Stimulated activated CD4-positive, alpha-beta T cell treated with anti-CD3 and anti-CD28 coated beads, Interleukin-15, amount 100 ng/mL, for 48 hours (primary cell): ENCODE data around the gene MYL6B.
A peak's percentile ranks its signal among the peaks of the same experiment; 100 is the strongest.
"Not testable (repeated sequence)": the region's sequence is repeated elsewhere in the genome, so short reads cannot be mapped to it uniquely, and the experiment has no call there.

Experiments
- DNase-seq, 2 donors: peaks; one replicate each; pipeline ENCODE4 v3.0.0-alpha.2; 2020; ENCODE audit warnings: low read depth in 2 of 2

MYL6B gene

DNA sequence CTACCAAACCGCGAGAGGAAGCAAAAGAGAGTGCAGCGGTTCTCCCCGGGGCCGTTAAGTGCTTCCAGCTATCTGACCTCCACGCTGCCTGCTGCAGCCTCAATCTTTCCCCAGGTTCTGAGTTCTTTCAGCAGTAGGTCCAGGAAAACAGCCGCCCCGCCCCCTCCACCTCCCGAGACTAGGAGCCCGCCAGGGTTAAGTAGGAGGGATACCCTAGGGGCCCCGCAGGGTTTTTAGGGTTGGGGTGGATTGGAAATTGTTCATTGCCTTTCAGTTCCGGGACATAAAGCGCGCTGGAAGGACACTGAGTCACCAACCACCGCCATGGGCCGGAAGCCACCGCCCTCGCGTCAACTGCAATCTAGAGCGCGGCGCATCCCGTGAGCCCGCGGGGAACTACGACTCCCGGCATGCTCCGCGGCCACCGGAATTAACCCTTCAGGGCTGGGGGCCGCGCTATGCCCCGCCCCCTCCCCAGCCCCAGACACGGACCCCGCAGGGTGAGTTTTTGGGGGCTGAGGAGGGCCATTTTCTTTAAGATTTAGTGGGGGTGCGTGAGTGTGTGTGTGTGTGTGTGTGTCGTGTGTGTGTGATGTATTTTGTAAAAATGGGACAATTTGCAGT, at the start of gene MYL6B:
Gene MYL6B (plus strand): TSS at position 456 of the 624 bp plus-strand sequence. CDS start 1,332 bp downstream, outside the sequence.
- DNase-seq, result peak; percentile 92 to 94

DNA sequence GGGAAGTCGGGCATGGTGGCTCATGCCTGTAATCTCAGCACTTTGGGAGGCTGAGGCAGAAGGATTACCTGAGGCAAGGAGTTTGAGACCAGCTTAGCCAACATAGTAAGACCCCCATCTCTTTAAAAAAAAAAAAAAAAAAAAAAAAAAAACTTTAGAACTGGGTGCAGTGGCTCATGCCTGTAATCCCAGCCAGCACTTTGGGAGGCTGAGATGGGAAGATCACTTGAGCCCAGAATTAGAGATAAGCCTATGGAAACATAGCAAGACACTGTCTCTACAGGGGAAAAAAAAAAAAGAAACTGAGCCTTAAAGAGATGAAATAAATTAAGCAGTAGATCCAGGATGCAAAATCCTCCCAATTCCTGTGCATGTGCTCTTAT, 49.7 kb upstream of the MYL6B start:
- no peak for DNase-seq

DNA sequence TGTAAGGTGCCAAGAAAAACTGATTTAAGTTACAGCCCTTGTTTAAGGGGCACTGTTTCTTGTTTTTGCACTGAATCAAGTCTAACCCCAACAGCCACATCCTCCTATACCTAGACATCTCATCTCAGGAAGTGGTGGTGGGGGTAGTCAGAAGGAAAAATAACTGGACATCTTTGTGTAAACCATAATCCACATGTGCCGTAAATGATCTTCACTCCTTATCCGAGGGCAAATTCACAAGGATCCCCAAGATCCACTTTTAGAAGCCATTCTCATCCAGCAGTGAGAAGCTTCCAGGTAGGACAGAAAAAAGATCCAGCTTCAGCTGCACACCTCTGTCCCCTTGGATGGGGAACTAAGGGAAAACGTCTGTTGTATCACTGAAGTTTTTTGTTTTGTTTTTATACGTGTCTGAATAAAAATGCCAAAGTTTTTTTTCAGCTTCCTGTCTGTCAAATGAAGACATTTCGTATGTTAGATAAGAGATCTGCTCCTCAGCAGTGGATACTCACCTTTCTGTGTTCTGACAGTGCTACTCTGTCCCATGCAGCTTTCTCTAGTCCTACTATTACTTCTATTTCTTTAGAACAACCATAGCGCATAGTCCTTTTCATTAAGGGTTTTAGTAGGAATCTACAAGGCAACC, 49.2 kb upstream of the MYL6B start:
- no peak for DNase-seq

DNA sequence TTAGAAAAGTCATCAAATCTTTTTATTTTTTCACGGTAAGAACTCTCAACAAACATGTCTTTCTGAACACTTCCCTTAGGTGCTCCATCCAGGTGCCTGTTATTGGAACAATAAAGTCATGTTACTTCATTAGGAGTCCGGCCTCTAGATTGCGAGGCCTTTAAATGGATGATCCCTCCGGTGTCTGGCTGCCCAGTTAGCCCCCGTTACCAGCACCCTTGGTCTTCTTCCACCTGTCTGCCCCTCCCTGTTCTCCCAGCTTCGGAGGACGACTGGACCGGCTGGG, 48.6 kb upstream of the MYL6B start:
- DNase-seq, result no peak

DNA sequence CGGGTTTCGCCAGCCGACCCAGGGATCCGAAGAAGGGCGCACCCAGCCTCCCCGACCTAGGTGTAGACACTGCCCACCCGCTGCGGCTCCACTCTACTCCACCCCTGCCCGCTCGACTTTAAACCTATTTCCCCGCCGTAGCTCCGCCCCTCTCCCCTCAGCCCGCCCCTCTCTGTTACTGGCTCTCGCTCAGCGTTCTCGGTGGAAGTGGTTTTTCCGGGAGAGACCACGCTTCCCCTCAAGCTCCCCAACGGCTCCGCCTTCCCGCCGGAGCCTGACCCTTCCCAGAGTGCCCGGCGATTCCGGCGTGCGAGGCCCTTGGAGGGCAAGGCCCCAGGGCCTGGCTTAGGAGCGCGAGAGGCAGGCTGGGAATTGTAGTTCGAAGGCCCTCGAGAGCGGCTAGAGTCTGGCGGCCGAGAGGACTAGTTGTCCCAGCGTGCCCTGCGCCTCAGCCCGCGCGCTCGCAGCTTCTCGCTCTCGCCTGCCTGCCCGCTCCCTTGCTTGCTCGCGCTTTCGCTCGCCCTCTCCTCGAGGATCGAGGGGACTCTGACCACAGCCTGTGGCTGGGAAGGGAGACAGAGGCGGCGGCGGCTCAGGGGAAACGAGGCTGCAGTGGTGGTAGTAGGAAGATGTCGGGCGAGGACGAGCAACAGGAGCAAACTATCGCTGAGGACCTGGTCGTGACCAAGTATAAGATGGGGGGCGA, 48.1 kb upstream of the MYL6B start, which contains the start of gene PA2G4:
Gene PA2G4 (plus strand): TSS at position 451 of the 706 bp plus-strand sequence. CDS start 179 bp downstream, at position 630.
- peak; percentile 97 to 99 for DNase-seq

DNA sequence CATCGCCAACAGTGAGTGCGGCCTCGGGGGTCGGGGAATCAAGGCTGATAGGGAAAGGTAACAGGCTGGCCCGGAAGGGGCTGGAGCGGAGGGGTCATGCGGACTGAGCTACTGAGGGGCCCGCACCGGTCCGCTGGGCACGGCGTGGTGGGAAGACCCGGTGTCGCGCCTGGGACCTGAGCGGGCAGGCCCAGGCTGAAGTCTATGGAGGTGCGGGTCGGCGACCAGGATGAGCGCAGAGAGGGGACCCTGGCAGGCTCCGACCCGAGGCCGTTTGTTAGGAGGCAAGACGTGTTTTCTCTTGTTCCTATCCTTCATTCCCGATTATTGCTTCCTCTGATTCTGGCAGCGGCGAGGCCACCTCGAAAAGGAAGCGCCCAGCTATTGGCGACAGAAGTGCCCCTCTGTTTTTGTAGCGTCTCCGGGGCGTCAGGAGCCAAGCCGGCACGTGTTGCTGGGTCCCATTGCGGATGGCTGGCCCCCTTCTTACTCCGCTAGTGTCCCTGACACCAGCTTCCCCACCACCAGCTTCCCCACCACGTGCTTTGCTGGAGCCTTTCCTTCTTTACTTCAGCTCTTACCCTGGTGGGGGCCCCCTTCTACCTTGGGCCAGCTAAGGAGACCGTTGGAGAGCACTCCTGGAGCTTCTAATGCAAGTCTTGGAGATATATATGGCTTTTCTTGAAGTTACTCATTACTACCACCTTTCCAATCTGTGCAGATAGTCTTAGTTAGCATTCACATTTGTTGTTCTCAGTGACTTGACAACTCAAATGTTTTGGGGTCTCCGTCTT, 47.4 kb upstream of the MYL6B start:
- DNase-seq, result peak in 1 of 2 donors; percentile 17

DNA sequence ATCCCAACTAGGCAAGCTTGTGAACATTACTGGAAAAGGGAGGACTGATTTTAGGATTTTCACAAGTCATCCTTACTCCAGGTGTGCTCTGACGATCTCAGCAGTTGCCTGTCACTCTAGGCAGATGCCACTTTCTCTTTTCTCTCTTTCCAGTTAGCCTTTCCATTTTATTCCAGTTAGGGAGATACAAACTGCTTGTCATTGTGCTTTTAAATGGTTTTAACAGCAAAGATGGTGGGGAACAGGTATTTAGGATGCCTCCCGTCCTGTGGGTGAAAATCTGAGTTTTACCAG, 46.8 kb upstream of the MYL6B start:
- DNase-seq, result no peak

DNA sequence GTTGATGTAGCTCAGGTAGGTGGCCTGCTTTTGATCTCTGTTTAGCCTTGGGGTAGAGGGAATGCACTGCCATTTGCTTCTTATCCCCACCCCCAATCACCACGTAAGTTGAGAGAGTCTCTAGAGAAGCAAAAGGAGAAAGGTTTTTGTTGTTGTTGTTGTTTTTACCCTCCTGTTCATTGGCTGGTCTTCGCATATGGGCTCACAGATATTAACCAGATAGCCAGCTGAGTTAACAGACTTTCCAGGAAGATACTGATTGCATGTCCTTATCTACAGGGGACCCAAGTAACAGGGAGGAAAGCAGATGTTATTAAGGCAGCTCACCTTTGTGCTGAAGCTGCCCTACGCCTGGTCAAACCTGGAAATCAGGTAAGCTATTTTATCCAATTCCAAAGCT, 45.1 kb upstream of the MYL6B start:
- DNase-seq, result no peak

DNA sequence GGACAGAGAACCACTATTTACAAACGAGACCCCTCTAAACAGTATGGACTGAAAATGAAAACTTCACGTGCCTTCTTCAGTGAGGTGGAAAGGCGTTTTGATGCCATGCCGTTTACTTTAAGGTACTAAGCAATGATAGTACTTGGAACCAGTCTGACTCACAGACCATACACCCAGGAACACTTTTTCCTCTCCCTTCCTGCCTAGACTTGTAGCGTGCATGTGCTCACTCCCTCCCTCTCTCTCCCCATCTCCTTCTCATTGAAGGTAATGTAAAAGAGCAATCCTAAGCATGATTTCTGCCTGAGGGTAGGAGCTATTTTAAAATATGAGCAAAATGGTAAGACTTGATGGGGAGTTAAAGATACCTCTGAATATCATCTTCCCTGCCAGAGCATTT, 41.8 kb upstream of the MYL6B start:
- DNase-seq, result no peak

DNA sequence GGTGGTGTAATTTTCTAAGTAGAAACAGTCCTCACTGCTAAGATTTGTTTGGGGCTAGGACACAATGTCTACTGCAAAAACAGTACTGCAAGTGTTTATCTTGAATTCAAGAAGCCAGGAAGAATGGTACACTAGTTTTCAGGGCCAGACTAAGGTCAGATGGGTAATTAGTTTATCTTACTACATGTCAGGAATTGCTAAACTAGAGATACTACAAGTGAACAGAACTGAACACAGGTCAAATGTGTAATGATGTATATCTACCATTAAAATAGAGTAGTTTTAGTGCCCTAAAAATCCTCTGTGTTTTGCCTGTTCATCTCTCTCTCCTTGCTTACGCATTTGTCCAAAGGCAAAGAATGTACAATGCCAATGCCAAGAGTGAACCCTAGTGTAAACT, 38.3 kb upstream of the MYL6B start:
- no peak for DNase-seq

DNA sequence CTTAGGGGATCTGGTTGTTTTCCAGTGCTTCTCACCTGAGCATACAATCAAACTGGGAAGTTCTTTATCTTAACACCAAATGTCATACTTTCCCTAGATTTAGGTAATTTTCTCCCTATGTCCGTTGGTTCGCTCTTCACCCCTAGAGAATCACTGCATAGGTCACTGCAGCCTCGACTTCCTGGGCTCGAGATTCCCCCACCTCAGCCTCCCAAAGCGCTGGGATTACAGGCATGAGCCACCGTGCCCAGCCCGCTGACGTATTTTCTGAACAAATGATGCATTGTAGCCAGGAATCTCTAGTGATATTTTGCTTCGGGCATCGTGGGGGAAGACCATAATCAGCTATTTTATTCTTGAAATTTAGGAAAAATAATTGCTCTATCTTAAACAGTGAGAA, 37.1 kb upstream of the MYL6B start:
- DNase-seq, result no peak

DNA sequence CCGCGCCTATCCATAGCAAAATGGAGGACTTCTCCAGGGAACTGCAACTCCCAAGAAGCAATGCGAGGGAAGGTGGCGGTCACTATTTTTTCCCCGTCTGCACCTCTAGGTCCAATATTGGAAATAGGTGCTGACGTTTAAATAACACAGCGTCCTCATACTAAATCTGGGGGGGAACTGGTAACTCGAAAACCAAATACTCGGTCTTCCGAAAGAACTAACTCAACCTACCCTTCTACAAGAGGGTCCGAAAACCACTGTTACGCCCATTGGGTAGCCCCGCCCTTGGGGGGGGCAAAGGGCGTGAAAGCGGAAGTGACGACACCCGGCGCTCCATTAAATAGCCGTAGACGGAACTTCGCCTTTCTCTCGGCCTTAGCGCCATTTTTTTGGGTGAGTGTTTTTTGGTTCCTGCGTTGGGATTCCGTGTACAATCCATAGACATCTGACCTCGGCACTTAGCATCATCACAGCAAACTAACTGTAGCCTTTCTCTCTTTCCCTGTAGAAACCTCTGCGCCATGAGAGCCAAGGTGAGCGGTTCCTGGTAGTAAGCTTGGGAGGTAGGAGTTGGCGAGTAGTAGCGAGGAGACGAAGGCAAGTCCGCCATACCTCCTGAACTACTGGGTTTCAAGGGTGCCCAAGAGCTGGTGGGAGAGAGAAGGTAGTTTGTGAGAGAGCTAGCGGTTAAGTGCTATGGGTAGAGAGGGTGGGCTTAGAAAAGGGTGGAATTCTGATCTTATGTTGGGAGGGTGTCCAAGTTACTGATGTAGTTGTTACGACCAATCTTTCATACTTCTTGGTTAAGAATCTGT, 35.9 kb upstream of the MYL6B start, which contains the start of gene RPL41:
Gene RPL41 (plus strand): TSS at position 367 of the 815 bp plus-strand sequence.
- DNase-seq, result peak; percentile 88 to 90

DNA sequence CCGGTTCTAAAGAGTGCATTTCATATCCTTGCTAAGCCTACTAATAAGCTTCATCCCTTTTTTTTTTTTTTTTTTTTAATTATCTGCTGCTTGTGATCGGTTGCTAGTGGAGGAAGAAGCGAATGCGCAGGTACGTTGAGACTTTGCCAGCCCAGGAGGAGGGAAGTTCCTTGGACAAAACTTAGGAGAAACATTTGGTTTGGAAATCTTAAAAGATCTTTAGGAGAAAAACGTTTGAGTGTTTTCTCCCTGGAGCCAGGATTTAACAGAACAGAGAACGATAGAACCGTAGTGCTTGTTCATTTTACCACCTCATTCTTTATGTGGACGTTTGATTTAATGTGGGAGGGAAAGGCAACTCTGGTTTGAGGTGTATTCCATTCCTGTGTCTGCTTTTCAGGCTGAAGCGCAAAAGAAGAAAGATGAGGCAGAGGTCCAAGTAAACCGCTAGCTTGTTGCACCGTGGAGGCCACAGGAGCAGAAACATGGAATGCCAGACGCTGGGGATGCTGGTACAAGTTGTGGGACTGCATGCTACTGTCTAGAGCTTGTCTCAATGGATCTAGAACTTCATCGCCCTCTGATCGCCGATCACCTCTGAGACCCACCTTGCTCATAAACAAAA, 35.2 kb upstream of the MYL6B start:
- not testable (repeated sequence) for DNase-seq

DNA sequence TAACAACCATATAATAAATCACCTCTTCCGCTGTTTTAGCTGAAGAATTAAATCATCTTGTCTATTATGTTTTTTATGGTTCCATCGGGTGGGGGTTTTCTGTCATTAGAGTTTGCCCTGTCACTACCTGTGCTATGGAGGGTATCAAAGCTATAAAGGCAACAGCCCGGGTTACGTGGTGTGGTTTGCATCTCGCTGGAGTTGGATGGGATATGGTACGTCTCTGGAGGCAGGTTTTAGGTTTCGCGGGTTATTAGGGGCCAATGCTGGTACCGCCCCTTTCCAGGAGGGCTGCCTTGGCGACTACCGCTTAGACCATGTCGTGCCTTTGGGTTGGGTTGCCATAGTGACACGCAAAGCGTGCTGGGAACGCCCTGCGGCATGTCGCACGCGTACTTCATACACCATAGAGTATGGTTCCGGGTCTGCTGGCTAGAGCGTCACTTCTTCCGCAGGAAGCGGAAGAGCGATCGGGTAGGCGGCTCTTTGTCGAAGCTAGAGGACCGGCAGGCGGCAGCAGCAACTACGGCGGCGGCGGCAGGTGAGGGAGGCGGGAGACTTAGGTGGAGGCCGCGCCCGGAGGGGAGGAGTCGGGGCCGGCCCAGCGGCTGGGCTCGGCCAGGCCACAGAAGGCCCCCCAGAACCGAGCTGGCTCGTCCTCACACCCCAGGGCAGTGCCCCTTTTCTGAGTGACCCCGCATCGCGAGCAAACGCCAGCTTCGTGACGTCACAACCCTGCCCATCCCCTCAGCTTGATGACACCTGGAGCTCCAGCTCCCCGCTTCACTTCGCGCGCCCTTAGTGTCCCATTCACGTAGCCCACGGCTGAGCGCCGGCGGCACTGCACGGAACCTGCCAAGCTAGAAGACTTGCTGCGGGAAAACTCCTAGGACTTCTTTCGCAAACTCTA, 34.4 kb upstream of the MYL6B start, which contains the start of gene ZC3H10:
Gene ZC3H10 (plus strand): TSS at position 489 of the 910 bp plus-strand sequence. CDS start 2,297 bp downstream, outside the sequence.
- peak; percentile 98 to 99 for DNase-seq

DNA sequence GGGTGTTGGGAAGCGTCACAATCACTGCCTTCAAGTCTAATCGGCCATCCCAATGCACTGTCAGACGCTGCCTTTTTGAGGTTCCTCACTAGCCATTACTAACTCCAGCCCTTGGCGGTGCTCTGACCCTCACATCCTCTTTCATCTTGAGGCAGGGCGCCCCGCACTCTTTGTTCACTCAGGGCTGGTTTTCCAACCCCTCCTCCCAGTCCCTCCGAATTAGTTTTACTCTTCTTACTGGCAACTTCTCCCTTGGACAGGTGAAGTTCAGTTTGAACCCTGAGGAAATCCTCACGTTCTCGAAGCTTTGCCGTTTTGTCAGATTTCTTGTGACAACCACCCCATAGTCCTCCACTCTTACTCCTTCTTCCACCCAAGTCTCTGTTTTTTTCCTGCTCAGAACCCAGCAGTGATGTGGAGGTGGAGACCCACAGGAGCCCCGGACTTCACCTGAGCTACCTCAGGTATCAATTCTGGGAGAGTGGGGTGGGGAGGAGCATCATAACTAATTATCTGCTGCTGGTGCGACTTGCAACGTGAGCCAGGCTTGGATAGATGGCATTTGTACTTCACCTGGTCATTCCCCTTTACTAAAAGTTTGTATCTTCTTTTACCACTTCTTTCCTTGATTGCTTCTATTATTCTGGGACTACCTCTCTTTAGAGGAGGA, 33.6 kb upstream of the MYL6B start:
- DNase-seq, result no peak

DNA sequence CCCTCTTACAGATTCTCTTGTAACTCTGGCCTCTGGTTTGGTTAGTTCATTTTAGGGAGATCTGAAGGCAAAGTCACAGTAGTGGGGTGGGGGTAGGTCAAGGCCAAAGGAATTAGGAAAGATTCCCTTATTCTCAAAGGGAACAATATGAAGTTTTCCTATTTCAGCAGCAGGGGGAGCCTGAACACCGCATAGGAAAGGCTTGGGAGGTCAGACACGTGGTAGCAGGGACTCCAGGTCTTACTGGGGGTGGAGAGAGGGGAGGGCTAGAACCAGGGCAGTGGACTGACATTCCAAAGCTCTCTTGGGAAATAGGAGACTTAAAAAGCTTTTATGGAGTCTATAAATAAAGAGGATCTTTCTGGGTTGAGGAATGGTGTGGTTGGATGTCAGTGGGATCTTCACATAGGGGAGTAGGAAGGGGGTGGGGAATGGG, 33.0 kb upstream of the MYL6B start:
- peak in 1 of 2 donors; percentile 33 for DNase-seq

DNA sequence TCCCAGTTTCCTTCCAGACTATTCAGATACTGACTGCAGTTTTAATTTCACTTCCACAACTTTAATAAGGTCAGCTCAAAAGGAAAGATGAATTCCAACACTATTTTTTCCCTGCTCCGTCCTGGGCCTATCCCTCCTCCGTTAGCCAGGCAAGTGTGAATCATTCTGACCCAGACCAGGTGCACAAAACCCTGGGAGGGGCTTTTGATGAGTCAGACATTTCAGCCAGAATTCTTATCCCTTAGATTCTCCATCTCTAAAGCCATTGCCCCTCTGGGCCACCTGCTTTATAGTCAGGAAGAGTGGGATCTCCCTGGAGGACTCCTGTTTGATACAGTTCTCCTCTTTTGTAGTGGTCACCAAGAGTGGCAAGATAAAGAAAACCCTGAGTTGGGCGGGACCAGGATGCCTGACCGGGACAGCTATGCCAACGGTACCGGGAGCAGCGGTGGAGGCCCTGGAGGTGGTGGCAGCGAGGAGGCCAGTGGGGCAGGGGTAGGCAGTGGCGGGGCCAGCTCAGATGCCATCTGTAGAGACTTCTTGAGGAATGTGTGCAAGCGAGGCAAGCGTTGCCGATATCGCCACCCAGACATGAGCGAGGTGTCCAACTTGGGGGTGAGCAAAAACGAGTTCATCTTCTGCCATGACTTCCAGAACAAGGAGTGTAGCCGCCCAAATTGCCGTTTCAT, 32.1 kb upstream of the MYL6B start:
- no peak for DNase-seq

DNA sequence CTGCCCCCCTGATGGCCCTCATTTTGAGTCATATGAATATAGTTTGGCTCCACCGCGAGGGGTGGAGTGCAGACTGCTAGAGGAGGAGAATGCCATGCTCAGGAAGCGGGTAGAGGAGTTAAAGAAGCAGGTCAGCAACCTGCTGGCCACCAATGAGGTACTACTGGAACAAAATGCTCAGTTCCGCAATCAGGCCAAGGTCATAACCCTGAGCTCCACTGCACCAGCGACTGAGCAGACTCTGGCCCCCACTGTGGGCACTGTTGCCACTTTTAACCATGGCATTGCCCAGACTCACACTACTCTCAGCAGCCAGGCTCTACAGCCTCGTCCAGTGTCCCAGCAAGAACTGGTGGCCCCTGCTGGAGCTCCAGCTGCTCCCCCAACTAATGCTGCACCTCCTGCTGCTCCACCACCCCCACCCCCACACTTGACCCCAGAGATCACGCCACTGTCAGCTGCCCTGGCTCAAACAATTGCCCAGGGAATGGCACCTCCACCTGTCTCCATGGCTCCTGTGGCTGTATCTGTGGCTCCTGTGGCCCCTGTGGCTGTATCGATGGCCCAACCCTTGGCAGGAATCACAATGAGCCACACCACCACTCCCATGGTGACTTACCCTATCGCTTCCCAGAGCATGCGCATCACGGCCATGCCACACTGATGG, 31.1 kb upstream of the MYL6B start:
- DNase-seq, result no peak
